HCT116 (cell line): Measurements from ENCODE around the gene ABTB2. TPM values are rescaled to one million over a fixed set of nuclear protein-coding genes. Genes with fewer than 3 reads are reported as not detected.

Source experiments
- ATAC-seq: fragments of 200-7000 bp; cut with Tn5 transposase; 2 replicates; pipeline ENCODE4 v1.9.1; 2020; ENCODE audit warnings: mild to moderate bottlenecking, moderate library complexity
- BruUV-seq: library from RNA; stranded (reverse); fragments of 400-500 nt; replicated peaks from 2 replicates; lab custom pipeline; 2021; lab: Mats Ljungman, UMichigan
- CTCF ChIA-PET: fragments of 300-600 bp; sonication (Branson Sonifier 250); formaldehyde crosslinking; loops from one replicate; lab custom pipeline; 2021; ENCODE audit warnings: antibody characterized with exemption; lab: Charles Lee
- POLR2A ChIA-PET: fragments of 300-600, 350-600 bp; sonication (Branson Sonifier 250); formaldehyde crosslinking; loops from one replicate; lab custom pipeline; 2021; ENCODE audit warnings: antibody characterized with exemption; lab: Charles Lee
- RAD21 ChIA-PET, 2 experiments: fragments of 300-600 bp; sonication (Branson Sonifier 250); formaldehyde crosslinking; loops; one replicate each; lab custom pipeline; 2023; ENCODE audit warnings: low total read pairs in 2 of 2; ENCODE audit not compliant: uncharacterized antibody in 2 of 2, unreplicated experiment in 2 of 2, low non-redundant PET in 1 of 2; lab: Charles Lee
- DNase-seq: peaks from one replicate; pipeline ENCODE4 v3.0.0-alpha.2; 2010; ENCODE audit warnings: low read depth, low spot score
- H2AFZ ChIP-seq: fragments of 200-600 bp; shearing (Covaris generic), sonication (generic); 2 replicates; pipeline ENCODE4 v1.6.1; 2017; ENCODE audit warnings: low read depth, mixed run types, mixed read lengths, antibody characterized with exemption, low read length; ENCODE audit not compliant: poor library complexity, severe bottlenecking
- H3K27ac ChIP-seq: 2 replicates; pipeline ENCODE4 v1.5.1; 2012; ENCODE audit warnings: low read depth, low read length
- H3K27me3 ChIP-seq: fragments of 200-600 bp; sonication (generic); 2 replicates; pipeline ENCODE4 v1.6.1; 2016; ENCODE audit warnings: mixed run types, low read length, mixed read lengths; ENCODE audit not compliant: insufficient read depth
- H3K36me3 ChIP-seq, 2 experiments: fragments of 200-500 bp in 1 of 2; fragments of 200-600 bp in 1 of 2; sonication (Bioruptor generic) in 1 of 2; sonication (generic) in 1 of 2; 2 replicates each; pipeline versions ENCODE4 v1.5.1 to v1.6.1; 2014 to 2016; ENCODE audit warnings: low read length in 2 of 2, inconsistent platforms in 1 of 2, mixed read lengths in 1 of 2, mixed run types in 1 of 2; ENCODE audit not compliant: insufficient read depth in 2 of 2, control insufficient read depth in 1 of 2
- H3K4me1 ChIP-seq, 2 experiments: fragments of 200-600 bp in 1 of 2; sonication (generic) in 1 of 2; 2 replicates each; pipeline versions ENCODE4 v1.5.1 to v1.6.1; 2012 to 2017; ENCODE audit warnings: low read length in 2 of 2, inconsistent platforms in 1 of 2, mild to moderate bottlenecking in 1 of 2, mixed read lengths in 1 of 2, mixed run types in 1 of 2, moderate library complexity in 1 of 2; ENCODE audit not compliant: insufficient read depth in 2 of 2, control insufficient read depth in 1 of 2
- H3K4me2 ChIP-seq: fragments of 200-600 bp; sonication (generic); 2 replicates; pipeline ENCODE4 v1.6.1; 2017; ENCODE audit warnings: mixed run types, low read length, mixed read lengths
- H3K4me3 ChIP-seq, 2 experiments: fragments of 200-600 bp in 1 of 2; sonication (generic) in 1 of 2; replicated peaks in 1 of 2; 2 replicates each; pipeline ENCODE4 v1.5.1; 2011 to 2016; ENCODE audit warnings: low read length in 2 of 2, control low read depth in 1 of 2, low read depth in 1 of 2, mild to moderate bottlenecking in 1 of 2, mixed read lengths in 1 of 2, mixed run types in 1 of 2
- H3K79me2 ChIP-seq: fragments of 200-600 bp; sonication (generic); 2 replicates; pipeline ENCODE4 v1.6.1; 2017; ENCODE audit warnings: mild to moderate bottlenecking, mixed run types, low read length, moderate library complexity, mixed read lengths; ENCODE audit not compliant: insufficient read depth
- H3K9ac ChIP-seq: fragments of 200-600 bp; sonication (generic); 2 replicates; pipeline ENCODE4 v1.6.1; 2016; ENCODE audit warnings: low read length, mixed read lengths
- H3K9me2 ChIP-seq: fragments of 200-600 bp; sonication (generic), shearing (Covaris generic); 2 replicates; pipeline ENCODE4 v1.6.1; 2017; ENCODE audit warnings: mixed run types, mild to moderate bottlenecking, moderate library complexity; ENCODE audit not compliant: insufficient read depth
- H3K9me3 ChIP-seq, 2 experiments: fragments of 200-500 bp in 1 of 2; fragments of 200-600 bp in 1 of 2; sonication (Bioruptor generic) in 1 of 2; sonication (generic) in 1 of 2; 2 replicates each; pipeline ENCODE4 v1.6.1; 2014 to 2017; ENCODE audit warnings: low read length in 2 of 2, mixed read lengths in 2 of 2, inconsistent platforms in 1 of 2, low read depth in 1 of 2, mild to moderate bottlenecking in 1 of 2, mixed run types in 1 of 2, moderate library complexity in 1 of 2; ENCODE audit not compliant: control insufficient read depth in 1 of 2, insufficient read depth in 1 of 2
- H4K20me1 ChIP-seq: fragments of 200-600 bp; sonication (generic), shearing (Covaris generic); 2 replicates; pipeline ENCODE4 v1.6.1; 2017; ENCODE audit warnings: mixed run types, mild to moderate bottlenecking, moderate library complexity; ENCODE audit not compliant: insufficient read depth
- CEBPB ChIP-seq: IDR thresholded peaks from 2 replicates; pipeline ENCODE4 v1.6.1; 2012; ENCODE audit warnings: low read depth
- EGR1 ChIP-seq: IDR thresholded peaks from 2 replicates; pipeline ENCODE4 v1.6.1; 2012; ENCODE audit warnings: low read depth
- ELF1 ChIP-seq: IDR thresholded peaks from 2 replicates; pipeline ENCODE4 v1.6.1; 2012; ENCODE audit warnings: low read depth, borderline replicate concordance
- EZH2 ChIP-seq: fragments of 200-600 bp; sonication (generic); IDR thresholded peaks from 2 replicates; pipeline ENCODE4 v1.6.1; 2017; ENCODE audit warnings: antibody characterized with exemption, mixed run types
- EZH2phosphoT487 ChIP-seq: fragments of 200-600 bp; IDR thresholded peaks from 2 replicates; pipeline ENCODE4 v1.6.1; 2018; ENCODE audit warnings: antibody characterized with exemption, borderline replicate concordance
- JUND ChIP-seq: IDR thresholded peaks from 2 replicates; pipeline ENCODE4 v1.6.1; 2012
- POLR2A ChIP-seq: IDR thresholded peaks from 2 replicates; pipeline ENCODE4 v1.7.0; 2011; ENCODE audit warnings: borderline replicate concordance; ENCODE audit not compliant: insufficient read depth, insufficient read length; ENCODE audit errors: extremely low read depth
- POLR2AphosphoS5 ChIP-seq: IDR thresholded peaks from 2 replicates; pipeline ENCODE4 v1.6.1; 2011; ENCODE audit warnings: mild to moderate bottlenecking, low read depth, low read length, moderate library complexity
- RAD21 ChIP-seq: IDR thresholded peaks from 2 replicates; pipeline ENCODE4 v1.6.1; 2012; ENCODE audit warnings: low read depth, mild to moderate bottlenecking
- SIN3A ChIP-seq: IDR thresholded peaks from 2 replicates; pipeline ENCODE4 v1.6.1; 2012; ENCODE audit warnings: low read depth
- SP1 ChIP-seq: IDR thresholded peaks from 2 replicates; pipeline ENCODE4 v1.6.1; 2012; ENCODE audit warnings: low read depth
- SRF ChIP-seq: IDR thresholded peaks from 2 replicates; pipeline ENCODE4 v1.6.1; 2012; ENCODE audit warnings: low read depth
- TCF7L2 ChIP-seq: IDR thresholded peaks from 2 replicates; pipeline ENCODE4 v1.7.0; 2011; ENCODE audit warnings: borderline replicate concordance, inconsistent platforms; ENCODE audit not compliant: insufficient read depth, insufficient read length; ENCODE audit errors: extremely low read depth
- ZFX ChIP-seq: fragments of 450-650 bp; IDR thresholded peaks from 2 replicates; pipeline ENCODE4 v1.6.1; 2017
- ZNF274 ChIP-seq: fragments of 200-500 bp; sonication (Bioruptor generic); IDR thresholded peaks from 2 replicates; pipeline ENCODE4 v1.6.1; 2014; ENCODE audit warnings: mild to moderate bottlenecking, low read depth, low read length, inconsistent platforms
- intact Hi-C: fragments of 100-400 bp; cut with micrococcal nuclease; formaldehyde crosslinking; loops from 2 replicates; pipeline ENCODE4 v1.10.0; 2022
- total RNA-seq: library from RNA; stranded (reverse); gene quantifications from one replicate; pipeline ENCODE4 v1.2.1, GENCODE V29; 2021; ENCODE audit not compliant: unreplicated experiment
- TF ChIP-seq, protein P1 (sequence below): IDR thresholded peaks from 2 replicates; pipeline ENCODE4 v1.6.1; 2012
- TF ChIP-seq, protein P2 (sequence below): IDR thresholded peaks from 2 replicates; pipeline ENCODE4 v1.6.1; 2012; ENCODE audit warnings: low read depth
- TF ChIP-seq, protein P3 (sequence below), 3 experiments: fragments of 200-600 bp in 1 of 3; sonication (generic) in 1 of 3; IDR thresholded peaks in 2 of 3; conservative IDR thresholded peaks in 1 of 3; 2 replicates each; pipeline ENCODE4 v1.5.1; 2012 to 2017; ENCODE audit warnings: low read depth in 2 of 3, low read length in 2 of 3, antibody characterized with exemption in 1 of 3, borderline replicate concordance in 1 of 3, control low read depth in 1 of 3, mild to moderate bottlenecking in 1 of 3, mixed read lengths in 1 of 3, mixed run types in 1 of 3, moderate library complexity in 1 of 3; ENCODE audit not compliant: insufficient read depth in 1 of 3
- TF ChIP-seq, protein P4 (sequence below): IDR thresholded peaks from 2 replicates; pipeline ENCODE4 v1.6.1; 2011; ENCODE audit warnings: mild to moderate bottlenecking, low read length, moderate library complexity; ENCODE audit not compliant: insufficient replicate concordance; ENCODE audit errors: extremely low read depth
- TF ChIP-seq, protein P5 (sequence below): IDR thresholded peaks from 2 replicates; pipeline ENCODE4 v1.6.1; 2012

ABTB2 gene
- total RNA-seq, 1 experiment from 2014 or later: 6.8 TPM

DNA sequence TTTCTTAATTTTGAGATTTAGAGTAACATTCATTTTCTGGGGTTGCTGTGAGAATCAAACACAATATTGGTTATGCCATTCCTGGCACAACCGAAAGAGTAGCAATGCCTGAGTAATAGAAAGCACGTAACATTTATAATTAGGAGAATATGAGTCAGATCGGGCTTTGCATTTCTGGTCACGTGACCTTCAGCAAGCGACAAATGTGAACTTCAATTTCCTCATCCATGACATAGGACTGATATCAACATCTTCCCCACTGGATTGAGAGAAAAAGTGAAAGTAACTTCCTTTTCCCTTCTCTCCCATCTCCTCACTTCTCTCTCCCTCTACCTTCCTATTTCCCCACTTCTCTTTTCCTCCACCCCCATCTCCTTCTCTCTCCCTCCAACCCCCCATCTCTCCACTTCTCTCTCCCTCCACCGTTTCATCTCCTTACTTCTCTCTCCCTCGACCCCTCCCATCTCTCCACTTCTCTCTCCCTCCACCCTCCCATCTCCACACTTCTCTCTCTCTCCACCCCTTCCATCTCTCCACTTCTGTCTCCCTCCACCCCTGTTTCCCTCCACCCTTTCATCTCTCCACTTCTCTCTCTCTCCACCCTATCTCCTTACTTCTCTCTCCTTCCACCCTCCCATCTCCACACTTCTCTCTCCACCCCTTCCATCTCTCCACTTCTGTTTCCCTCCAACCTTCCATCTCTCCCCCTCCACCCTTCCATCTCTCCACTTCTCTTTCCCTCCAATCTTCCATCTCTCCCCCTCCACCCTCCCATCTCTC lies 47.5 kb upstream of the ABTB2 start:
- CTCF ChIA-PET: no interaction called here
- no TSS peak for BruUV-seq
- TF ChIP-seq, protein P1, sequence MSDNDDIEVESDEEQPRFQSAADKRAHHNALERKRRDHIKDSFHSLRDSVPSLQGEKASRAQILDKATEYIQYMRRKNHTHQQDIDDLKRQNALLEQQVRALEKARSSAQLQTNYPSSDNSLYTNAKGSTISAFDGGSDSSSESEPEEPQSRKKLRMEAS: no peak
- no peak for TF ChIP-seq TCF7L2
- TF ChIP-seq EGR1: no peak
- no peak for TF ChIP-seq ZNF274
- no peak for TF ChIP-seq RAD21
- TF ChIP-seq, protein P2, sequence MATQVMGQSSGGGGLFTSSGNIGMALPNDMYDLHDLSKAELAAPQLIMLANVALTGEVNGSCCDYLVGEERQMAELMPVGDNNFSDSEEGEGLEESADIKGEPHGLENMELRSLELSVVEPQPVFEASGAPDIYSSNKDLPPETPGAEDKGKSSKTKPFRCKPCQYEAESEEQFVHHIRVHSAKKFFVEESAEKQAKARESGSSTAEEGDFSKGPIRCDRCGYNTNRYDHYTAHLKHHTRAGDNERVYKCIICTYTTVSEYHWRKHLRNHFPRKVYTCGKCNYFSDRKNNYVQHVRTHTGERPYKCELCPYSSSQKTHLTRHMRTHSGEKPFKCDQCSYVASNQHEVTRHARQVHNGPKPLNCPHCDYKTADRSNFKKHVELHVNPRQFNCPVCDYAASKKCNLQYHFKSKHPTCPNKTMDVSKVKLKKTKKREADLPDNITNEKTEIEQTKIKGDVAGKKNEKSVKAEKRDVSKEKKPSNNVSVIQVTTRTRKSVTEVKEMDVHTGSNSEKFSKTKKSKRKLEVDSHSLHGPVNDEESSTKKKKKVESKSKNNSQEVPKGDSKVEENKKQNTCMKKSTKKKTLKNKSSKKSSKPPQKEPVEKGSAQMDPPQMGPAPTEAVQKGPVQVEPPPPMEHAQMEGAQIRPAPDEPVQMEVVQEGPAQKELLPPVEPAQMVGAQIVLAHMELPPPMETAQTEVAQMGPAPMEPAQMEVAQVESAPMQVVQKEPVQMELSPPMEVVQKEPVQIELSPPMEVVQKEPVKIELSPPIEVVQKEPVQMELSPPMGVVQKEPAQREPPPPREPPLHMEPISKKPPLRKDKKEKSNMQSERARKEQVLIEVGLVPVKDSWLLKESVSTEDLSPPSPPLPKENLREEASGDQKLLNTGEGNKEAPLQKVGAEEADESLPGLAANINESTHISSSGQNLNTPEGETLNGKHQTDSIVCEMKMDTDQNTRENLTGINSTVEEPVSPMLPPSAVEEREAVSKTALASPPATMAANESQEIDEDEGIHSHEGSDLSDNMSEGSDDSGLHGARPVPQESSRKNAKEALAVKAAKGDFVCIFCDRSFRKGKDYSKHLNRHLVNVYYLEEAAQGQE: no peak
- no peak for TF ChIP-seq EZH2phosphoT487
- no peak for TF ChIP-seq EZH2
- no peak for TF ChIP-seq SP1
- TF ChIP-seq, protein P3, sequence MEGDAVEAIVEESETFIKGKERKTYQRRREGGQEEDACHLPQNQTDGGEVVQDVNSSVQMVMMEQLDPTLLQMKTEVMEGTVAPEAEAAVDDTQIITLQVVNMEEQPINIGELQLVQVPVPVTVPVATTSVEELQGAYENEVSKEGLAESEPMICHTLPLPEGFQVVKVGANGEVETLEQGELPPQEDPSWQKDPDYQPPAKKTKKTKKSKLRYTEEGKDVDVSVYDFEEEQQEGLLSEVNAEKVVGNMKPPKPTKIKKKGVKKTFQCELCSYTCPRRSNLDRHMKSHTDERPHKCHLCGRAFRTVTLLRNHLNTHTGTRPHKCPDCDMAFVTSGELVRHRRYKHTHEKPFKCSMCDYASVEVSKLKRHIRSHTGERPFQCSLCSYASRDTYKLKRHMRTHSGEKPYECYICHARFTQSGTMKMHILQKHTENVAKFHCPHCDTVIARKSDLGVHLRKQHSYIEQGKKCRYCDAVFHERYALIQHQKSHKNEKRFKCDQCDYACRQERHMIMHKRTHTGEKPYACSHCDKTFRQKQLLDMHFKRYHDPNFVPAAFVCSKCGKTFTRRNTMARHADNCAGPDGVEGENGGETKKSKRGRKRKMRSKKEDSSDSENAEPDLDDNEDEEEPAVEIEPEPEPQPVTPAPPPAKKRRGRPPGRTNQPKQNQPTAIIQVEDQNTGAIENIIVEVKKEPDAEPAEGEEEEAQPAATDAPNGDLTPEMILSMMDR (IDR thresholded peaks at IDR 0.05 in 2 of 3, conservative IDR thresholded peaks at IDR 0.05 in 1 of 3; ENCODE audit: borderline replicate concordance in 1 of 3, insufficient read depth in 1 of 3, low read depth in 2 of 3, low read length in 2 of 3): no peak
- TF ChIP-seq SIN3A: no peak
- TF ChIP-seq, protein P4, sequence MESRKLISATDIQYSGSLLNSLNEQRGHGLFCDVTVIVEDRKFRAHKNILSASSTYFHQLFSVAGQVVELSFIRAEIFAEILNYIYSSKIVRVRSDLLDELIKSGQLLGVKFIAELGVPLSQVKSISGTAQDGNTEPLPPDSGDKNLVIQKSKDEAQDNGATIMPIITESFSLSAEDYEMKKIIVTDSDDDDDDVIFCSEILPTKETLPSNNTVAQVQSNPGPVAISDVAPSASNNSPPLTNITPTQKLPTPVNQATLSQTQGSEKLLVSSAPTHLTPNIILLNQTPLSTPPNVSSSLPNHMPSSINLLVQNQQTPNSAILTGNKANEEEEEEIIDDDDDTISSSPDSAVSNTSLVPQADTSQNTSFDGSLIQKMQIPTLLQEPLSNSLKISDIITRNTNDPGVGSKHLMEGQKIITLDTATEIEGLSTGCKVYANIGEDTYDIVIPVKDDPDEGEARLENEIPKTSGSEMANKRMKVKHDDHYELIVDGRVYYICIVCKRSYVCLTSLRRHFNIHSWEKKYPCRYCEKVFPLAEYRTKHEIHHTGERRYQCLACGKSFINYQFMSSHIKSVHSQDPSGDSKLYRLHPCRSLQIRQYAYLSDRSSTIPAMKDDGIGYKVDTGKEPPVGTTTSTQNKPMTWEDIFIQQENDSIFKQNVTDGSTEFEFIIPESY: no peak
- TF ChIP-seq, protein P5, sequence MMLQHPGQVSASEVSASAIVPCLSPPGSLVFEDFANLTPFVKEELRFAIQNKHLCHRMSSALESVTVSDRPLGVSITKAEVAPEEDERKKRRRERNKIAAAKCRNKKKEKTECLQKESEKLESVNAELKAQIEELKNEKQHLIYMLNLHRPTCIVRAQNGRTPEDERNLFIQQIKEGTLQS: no peak
- TF ChIP-seq ZFX: no peak
- TF ChIP-seq JUND: no peak
- TF ChIP-seq ELF1: no peak
- no peak for TF ChIP-seq CEBPB
- TF ChIP-seq POLR2AphosphoS5: no peak
- TF ChIP-seq SRF: no peak
- no peak for TF ChIP-seq POLR2A
- TF ChIP-seq, all 23 proteins: peak for 0
- DNase-seq: no peak
- Histone ChIP-seq H3K36me3 (no peaks in the 10 kb centered on the region), H3K9ac (no peak overlapping the region), H2AFZ (no peak overlapping the region), H3K79me2 (no peaks in the 10 kb centered on the region), H3K9me3 (no peaks in the 10 kb centered on the region), H3K9me2 (no peaks in the 10 kb centered on the region), H3K4me3 (no peak overlapping the region), H4K20me1 (no peaks in the 10 kb centered on the region), H3K27ac (no peak overlapping the region), H3K4me1 (no peaks in the 10 kb centered on the region), H3K27me3 (no peaks in the 10 kb centered on the region), H3K4me2 (no peak overlapping the region)
- intact Hi-C loops: no loop called here
- ChIA-PET POLR2A (no interaction called here), RAD21 (no interaction called here)
- no peak for ATAC-seq
